DND-41 (cell line): ENCODE measurements around the gene PLD1.

Experiments used
- ATAC-seq: fragments of 200-7000 bp; cut with Tn5 transposase; 3 replicates; pipeline ENCODE4 v1.9.1; 2021; ENCODE audit warnings: low read depth; ENCODE audit not compliant: insufficient read depth
- DNase-seq: peaks from one replicate; pipeline ENCODE4 v3.0.0-alpha.2; 2020
- H2AFZ ChIP-seq: 2 replicates; pipeline ENCODE4 v1.6.0; 2012; ENCODE audit warnings: low read depth, low read length
- H3K27ac ChIP-seq: 2 replicates; pipeline ENCODE4 v1.5.1; 2012; ENCODE audit warnings: low read length, inconsistent platforms
- H3K27me3 ChIP-seq: fragments of 200-600 bp; sonication (generic); 2 replicates; pipeline ENCODE4 v1.6.0; 2012; ENCODE audit warnings: low read length, mild to moderate bottlenecking, inconsistent platforms; ENCODE audit not compliant: insufficient read depth, poor library complexity
- H3K36me3 ChIP-seq: 2 replicates; pipeline ENCODE4 v1.5.1; 2012; ENCODE audit warnings: low read length, inconsistent platforms; ENCODE audit not compliant: insufficient read depth
- H3K4me1 ChIP-seq: 2 replicates; pipeline ENCODE4 v1.5.1; 2012; ENCODE audit warnings: mild to moderate bottlenecking, low read length; ENCODE audit not compliant: insufficient read depth
- H3K4me2 ChIP-seq: 2 replicates; pipeline ENCODE4 v1.6.0; 2012; ENCODE audit warnings: mild to moderate bottlenecking, moderate library complexity, low read length, inconsistent platforms; ENCODE audit not compliant: insufficient read depth
- H3K4me3 ChIP-seq, 2 experiments: fragments of 200-600 bp in 1 of 2; shearing (Covaris generic) in 1 of 2; 2 replicates each; pipeline ENCODE4 v1.5.1; 2012 to 2016; ENCODE audit warnings: inconsistent platforms in 2 of 2, low read length in 2 of 2, mild to moderate bottlenecking in 2 of 2, low read depth in 1 of 2, moderate library complexity in 1 of 2
- H3K79me2 ChIP-seq: 2 replicates; pipeline ENCODE4 v1.6.0; 2012; ENCODE audit warnings: low read length, inconsistent platforms; ENCODE audit not compliant: insufficient read depth
- H3K9ac ChIP-seq: 2 replicates; pipeline ENCODE4 v1.6.0; 2012; ENCODE audit warnings: low read depth, mild to moderate bottlenecking, inconsistent platforms, low read length, moderate library complexity
- H3K9me3 ChIP-seq: 2 replicates; pipeline ENCODE4 v1.5.1; 2012; ENCODE audit warnings: low read length, moderate library complexity, mild to moderate bottlenecking, inconsistent platforms; ENCODE audit not compliant: insufficient read depth, severe bottlenecking
- H4K20me1 ChIP-seq: 2 replicates; pipeline ENCODE4 v1.6.0; 2012; ENCODE audit warnings: low read length; ENCODE audit not compliant: insufficient read depth
- EZH2 ChIP-seq: IDR thresholded peaks from 3 replicates; pipeline ENCODE4 v1.6.1; 2012; ENCODE audit warnings: borderline replicate concordance, low read depth, mild to moderate bottlenecking, moderate library complexity, low read length, inconsistent platforms; ENCODE audit not compliant: severe bottlenecking
- TF ChIP-seq, protein P1 (sequence below): IDR thresholded peaks from 2 replicates; pipeline ENCODE4 v1.5.1; 2012; ENCODE audit warnings: borderline replicate concordance, low read length, moderate library complexity, mild to moderate bottlenecking; ENCODE audit not compliant: poor library complexity, severe bottlenecking; ENCODE audit errors: extremely low read depth

PLD1 gene

DNA sequence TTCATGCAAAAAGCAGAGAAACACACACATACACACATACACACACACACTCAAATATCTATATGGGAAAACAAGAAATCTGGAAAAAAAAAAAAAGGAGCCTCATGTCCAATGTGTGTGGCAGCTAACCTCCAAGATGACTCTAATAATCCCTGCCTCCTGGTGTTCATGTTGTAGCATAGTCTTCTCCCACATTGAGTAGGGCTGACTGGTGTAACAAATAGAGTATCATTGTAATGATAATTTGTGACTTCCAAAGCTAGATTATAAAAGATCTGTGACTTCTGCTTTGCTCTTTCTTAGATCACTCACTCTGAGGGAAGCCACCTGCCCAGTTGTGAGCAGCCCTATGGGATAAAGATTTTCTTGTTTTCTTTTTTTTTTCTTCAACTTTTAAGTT, 219.2 kb downstream of the PLD1 start:
- H3K4me2 ChIP-seq: no peak overlapping the region
- H3K79me2 ChIP-seq: no peaks in the 10 kb centered on the region
- no peaks in the 10 kb centered on the region for H3K36me3 ChIP-seq
- H3K27me3 ChIP-seq: peaks cover 6% of the 10 kb centered on the region
- ATAC-seq (no peak), DNase-seq (no peak)
- no peak overlapping the region for H3K27ac ChIP-seq
- no peak overlapping the region for H3K4me3 ChIP-seq
- H3K9me3 ChIP-seq: no peaks in the 10 kb centered on the region
- no peak overlapping the region for H3K9ac ChIP-seq
- no peak overlapping the region for H2AFZ ChIP-seq
- H4K20me1 ChIP-seq: no peaks in the 10 kb centered on the region
- no peak for TF ChIP-seq EZH2
- TF ChIP-seq, protein P1, sequence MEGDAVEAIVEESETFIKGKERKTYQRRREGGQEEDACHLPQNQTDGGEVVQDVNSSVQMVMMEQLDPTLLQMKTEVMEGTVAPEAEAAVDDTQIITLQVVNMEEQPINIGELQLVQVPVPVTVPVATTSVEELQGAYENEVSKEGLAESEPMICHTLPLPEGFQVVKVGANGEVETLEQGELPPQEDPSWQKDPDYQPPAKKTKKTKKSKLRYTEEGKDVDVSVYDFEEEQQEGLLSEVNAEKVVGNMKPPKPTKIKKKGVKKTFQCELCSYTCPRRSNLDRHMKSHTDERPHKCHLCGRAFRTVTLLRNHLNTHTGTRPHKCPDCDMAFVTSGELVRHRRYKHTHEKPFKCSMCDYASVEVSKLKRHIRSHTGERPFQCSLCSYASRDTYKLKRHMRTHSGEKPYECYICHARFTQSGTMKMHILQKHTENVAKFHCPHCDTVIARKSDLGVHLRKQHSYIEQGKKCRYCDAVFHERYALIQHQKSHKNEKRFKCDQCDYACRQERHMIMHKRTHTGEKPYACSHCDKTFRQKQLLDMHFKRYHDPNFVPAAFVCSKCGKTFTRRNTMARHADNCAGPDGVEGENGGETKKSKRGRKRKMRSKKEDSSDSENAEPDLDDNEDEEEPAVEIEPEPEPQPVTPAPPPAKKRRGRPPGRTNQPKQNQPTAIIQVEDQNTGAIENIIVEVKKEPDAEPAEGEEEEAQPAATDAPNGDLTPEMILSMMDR: no peak
- no peaks in the 10 kb centered on the region for H3K4me1 ChIP-seq

DNA sequence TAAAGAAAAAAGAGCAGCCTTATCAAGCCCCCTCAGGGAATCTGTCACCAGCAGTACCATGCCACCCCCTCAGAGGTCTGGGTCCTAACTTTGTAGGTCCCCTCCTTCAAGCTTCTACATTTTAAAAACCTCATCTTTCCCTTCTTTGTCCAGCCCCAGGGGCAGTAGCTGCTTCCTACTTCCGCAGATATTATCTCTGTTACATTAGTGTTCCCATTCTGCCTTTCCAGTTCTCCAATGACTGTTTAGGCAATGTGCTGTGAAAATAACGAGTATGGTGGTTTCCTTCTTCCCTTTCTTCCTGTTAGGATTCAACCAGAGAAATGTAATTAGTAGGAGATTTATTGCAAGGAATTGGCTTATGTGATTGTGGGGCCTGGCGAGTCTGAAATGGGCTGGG, 224.0 kb downstream of the PLD1 start:
- H3K4me2 ChIP-seq: no peak overlapping the region
- no peaks in the 10 kb centered on the region for H3K4me1 ChIP-seq
- no peak overlapping the region for H3K27ac ChIP-seq
- DNase-seq: no peak
- no peaks in the 10 kb centered on the region for H4K20me1 ChIP-seq
- H3K36me3 ChIP-seq: no peaks in the 10 kb centered on the region
- H3K27me3 ChIP-seq: peaks cover 5% of the 10 kb centered on the region
- no peak overlapping the region for H3K9ac ChIP-seq
- H2AFZ ChIP-seq: no peak overlapping the region
- TF ChIP-seq, protein P1: no peak
- no peak for TF ChIP-seq EZH2
- H3K4me3 ChIP-seq: no peak overlapping the region
- no peak for ATAC-seq
- no peaks in the 10 kb centered on the region for H3K9me3 ChIP-seq
- no peaks in the 10 kb centered on the region for H3K79me2 ChIP-seq

DNA sequence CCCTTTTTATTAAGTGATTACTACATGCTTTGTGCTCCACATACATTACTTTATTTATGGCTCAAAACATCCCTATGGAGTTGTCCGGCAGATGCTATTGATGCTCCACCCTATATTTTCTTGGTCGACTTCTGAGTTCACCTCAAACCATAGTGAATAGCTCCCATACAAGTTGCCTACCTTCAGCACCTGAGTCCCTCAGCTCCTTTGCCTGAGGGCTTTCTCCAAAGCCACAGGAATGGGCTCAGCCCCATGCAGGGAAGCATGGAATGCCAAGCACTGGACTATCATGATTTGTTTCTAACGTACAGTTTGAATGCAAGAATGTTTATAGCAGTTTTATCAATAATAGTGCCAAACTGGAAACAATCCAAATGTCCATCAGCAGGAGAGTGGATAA, 225.2 kb downstream of the PLD1 start:
- H3K4me3 ChIP-seq: no peak overlapping the region
- H4K20me1 ChIP-seq: no peaks in the 10 kb centered on the region
- ATAC-seq (no peak), DNase-seq (no peak)
- peaks cover 4% of the 10 kb centered on the region for H3K27me3 ChIP-seq
- H3K27ac ChIP-seq: no peak overlapping the region
- no peaks in the 10 kb centered on the region for H3K79me2 ChIP-seq
- H3K36me3 ChIP-seq: no peaks in the 10 kb centered on the region
- no peak overlapping the region for H3K4me2 ChIP-seq
- H2AFZ ChIP-seq: no peak overlapping the region
- H3K9me3 ChIP-seq: no peaks in the 10 kb centered on the region
- no peak for TF ChIP-seq EZH2
- TF ChIP-seq, protein P1: no peak
- H3K9ac ChIP-seq: no peak overlapping the region
- no peaks in the 10 kb centered on the region for H3K4me1 ChIP-seq

DNA sequence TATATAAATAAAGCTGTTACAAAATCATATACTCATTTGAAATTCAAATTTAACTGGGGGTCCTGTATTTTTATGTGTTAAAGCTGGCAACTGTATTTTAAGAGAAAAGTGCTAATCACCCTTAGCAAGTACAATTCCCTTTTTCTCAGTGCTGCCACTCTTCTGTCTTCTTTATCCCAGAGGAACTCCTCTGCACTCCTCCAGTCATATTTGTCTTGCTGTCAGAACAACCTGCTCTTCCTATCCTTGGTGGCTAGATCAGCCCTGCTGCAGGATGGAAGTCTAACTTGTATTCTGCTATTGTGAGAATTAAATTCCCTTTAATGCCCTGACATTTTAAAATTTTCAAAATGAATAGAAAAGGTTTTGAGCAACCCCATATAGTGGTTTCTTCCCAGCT, 226.2 kb downstream of the PLD1 start:
- Histone ChIP-seq H3K4me2 (no peak overlapping the region), H3K9ac (no peak overlapping the region), H4K20me1 (no peaks in the 10 kb centered on the region), H3K9me3 (no peaks in the 10 kb centered on the region), H2AFZ (no peak overlapping the region), H3K79me2 (no peaks in the 10 kb centered on the region), H3K27ac (no peak overlapping the region), H3K4me3 (no peak overlapping the region), H3K4me1 (no peaks in the 10 kb centered on the region), H3K36me3 (no peaks in the 10 kb centered on the region), H3K27me3 (no peaks in the 10 kb centered on the region)
- ATAC-seq (no peak), DNase-seq (no peak)
- TF ChIP-seq, protein P1: no peak
- no peak for TF ChIP-seq EZH2
